ENCODE measurements around the gene GAB1.

GRCh38 chr4:143358923-143359643 is 22.4 kb downstream of the GAB1 start:
- TF ChIP-seq CTCF (tag by site-specific recombination; IDR thresholded peaks at IDR 0.05) (no peak), ZNF626 (tag by site-specific recombination; IDR thresholded peaks at IDR 0.05) (no peak), ZNF274 (IDR thresholded peaks at IDR 0.05; ENCODE audit: low read length) (no peak), ZNF274 (tag by site-specific recombination; IDR thresholded peaks at IDR 0.05; ENCODE audit: borderline replicate concordance) (no peak), ZNF366 (tag by site-specific recombination; conservative IDR thresholded peaks at IDR 0.05) (no peak), ZNF580 (tag by site-specific recombination; IDR thresholded peaks at IDR 0.05) (no peak), ZNF140 (tag by site-specific recombination; IDR thresholded peaks at IDR 0.05) (no peak), ZNF26 (tag by site-specific recombination; IDR thresholded peaks at IDR 0.05) (no peak), ZNF792 (tag by site-specific recombination; IDR thresholded peaks at IDR 0.05) (no peak), ZNF114 (tag by site-specific recombination; IDR thresholded peaks at IDR 0.05) (no peak), ZNF155 (tag by site-specific recombination; IDR thresholded peaks at IDR 0.05) (no peak)
